Activated T-helper 17 cell treated with anti-CD3 and anti-CD28 coated beads, Interleukin-2, amount 50 U/mL, for 72 hours (primary cell): ENCODE measurements around the gene XPR1. TPM values are rescaled to one million over a fixed set of nuclear protein-coding genes. Genes with fewer than 3 reads are reported as not detected.

ENCODE experiments used
- ATAC-seq: fragments of 150-1000 bp; cut with Tn5 transposase; replicated peaks from 2 replicates; pipeline ENCODE4 v1.10.0; 2021; ENCODE audit warnings: mild to moderate bottlenecking, moderate library complexity
- H3K27ac Mint-ChIP-seq: one replicate; pipeline ENCODE4 v1.8.0; 2022; ENCODE audit warnings: mixed read lengths
- H3K27me3 Mint-ChIP-seq: one replicate; pipeline ENCODE4 v1.8.0; 2022; ENCODE audit warnings: mixed read lengths
- H3K36me3 Mint-ChIP-seq: one replicate; pipeline ENCODE4 v1.8.0; 2022; ENCODE audit warnings: low read depth, mild to moderate bottlenecking, mixed read lengths
- H3K4me1 Mint-ChIP-seq: one replicate; pipeline ENCODE4 v1.8.0; 2022; ENCODE audit warnings: mixed read lengths
- H3K4me3 Mint-ChIP-seq: one replicate; pipeline ENCODE4 v1.8.0; 2022; ENCODE audit warnings: mild to moderate bottlenecking, mixed read lengths
- H3K9me3 Mint-ChIP-seq: one replicate; pipeline ENCODE4 v1.8.0; 2022; ENCODE audit warnings: mixed read lengths
- total RNA-seq, 2 donors: library from RNA; stranded (reverse); gene quantifications; one replicate each; pipeline ENCODE4 v1.2.3, GENCODE V29; 2022

Gene XPR1
- total RNA-seq, 2 donors from 2014 or later = 16.4 to 25.4 TPM

- Mint-ChIP-seq H3K27me3 (peaks cover 18% of the 10 kb centered on the region), H3K4me3 (no peak overlapping the region), H3K27ac (no peak overlapping the region), H3K36me3 (no peaks in the 10 kb centered on the region), H3K4me1 (no peaks in the 10 kb centered on the region), H3K9me3 (no peaks in the 10 kb centered on the region)
- no peak for ATAC-seq
Observed at GRCh38 chr1:180626711-180627110, 5.1 kb upstream of the XPR1 start.

DNA sequence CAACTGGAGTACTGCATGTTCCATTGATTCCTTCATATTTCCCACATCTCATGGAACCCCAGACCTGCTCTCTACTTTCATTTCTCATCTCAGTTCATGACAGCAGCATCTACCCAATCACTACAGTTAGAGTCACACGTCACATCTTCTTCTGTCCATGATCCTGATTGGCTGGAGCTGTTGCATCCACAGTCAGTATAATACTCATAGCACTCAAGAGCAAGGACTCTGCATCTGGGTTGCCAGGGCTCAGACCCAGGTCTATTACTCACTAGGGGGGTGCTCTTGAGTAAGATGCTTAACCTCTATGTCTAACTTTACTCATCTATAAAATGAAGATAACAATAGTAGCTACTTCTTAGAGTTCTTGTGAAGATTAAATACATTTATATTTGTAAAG lies 4.4 kb upstream of the XPR1 start:
- Mint-ChIP-seq H3K9me3 (no peaks in the 10 kb centered on the region), H3K27ac (no peak overlapping the region), H3K4me1 (no peaks in the 10 kb centered on the region), H3K36me3 (no peaks in the 10 kb centered on the region), H3K4me3 (no peak overlapping the region), H3K27me3 (peaks cover 18% of the 10 kb centered on the region)
- no peak for ATAC-seq

GRCh38 chr1:180628646-180629045 lies 3.2 kb upstream of the XPR1 start:
- ATAC-seq = no peak
- H3K36me3 Mint-ChIP-seq = no peaks in the 10 kb centered on the region
- H3K9me3 Mint-ChIP-seq = no peaks in the 10 kb centered on the region

GRCh38 chr1:180630408-180631193 lies 1.2 kb upstream of the XPR1 start:
- no peak overlapping the region for H3K4me3 Mint-ChIP-seq
- no peaks in the 10 kb centered on the region for H3K9me3 Mint-ChIP-seq
- H3K4me1 Mint-ChIP-seq = no peaks in the 10 kb centered on the region
- H3K36me3 Mint-ChIP-seq = no peaks in the 10 kb centered on the region
- no peak for ATAC-seq
- peaks cover 11% of the 10 kb centered on the region for H3K27me3 Mint-ChIP-seq
- peak overlapping the region; percentile 87 for H3K27ac Mint-ChIP-seq

More at GRCh38 chr1:180628646-180629045, 3.2 kb upstream of the XPR1 start:
- Mint-ChIP-seq H3K4me1 (no peaks in the 10 kb centered on the region), H3K27ac (no peak overlapping the region), H3K4me3 (no peak overlapping the region), H3K27me3 (peaks cover 15% of the 10 kb centered on the region)

DNA sequence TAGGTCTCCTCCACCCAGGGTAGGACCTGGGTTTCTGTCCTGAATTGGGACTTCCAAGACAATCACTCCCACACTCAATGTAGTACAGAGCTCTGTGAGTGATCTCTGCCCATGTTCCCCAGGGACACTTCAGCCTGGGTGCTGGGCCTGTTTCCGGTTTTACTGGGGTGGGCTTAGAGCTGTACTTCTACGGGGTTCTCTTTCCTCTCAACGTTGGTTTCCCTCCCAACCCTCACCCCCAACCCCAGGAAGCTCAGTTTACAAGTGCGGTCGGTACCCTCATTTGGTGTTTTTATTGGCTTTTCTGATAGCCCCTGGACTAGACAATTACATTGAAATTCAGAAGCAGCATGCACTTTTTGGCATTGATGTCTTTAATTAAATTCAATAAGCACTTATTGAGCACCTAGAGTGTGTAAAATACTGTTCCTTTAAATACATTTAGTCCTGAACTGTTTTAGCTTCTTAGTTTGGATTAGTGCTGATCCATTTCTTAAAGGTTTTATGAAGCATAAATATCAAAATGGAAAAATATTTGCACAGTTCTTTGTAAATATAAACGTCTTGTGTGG lies 542 bp upstream of the XPR1 start:
- no peaks in the 10 kb centered on the region for H3K9me3 Mint-ChIP-seq
- no peaks in the 10 kb centered on the region for H3K36me3 Mint-ChIP-seq
- no peak overlapping the region for H3K4me3 Mint-ChIP-seq
- peaks cover 6% of the 10 kb centered on the region for H3K27me3 Mint-ChIP-seq
- no peaks in the 10 kb centered on the region for H3K4me1 Mint-ChIP-seq
- peak overlapping the region; percentile 87 for H3K27ac Mint-ChIP-seq
- ATAC-seq = no peak

GRCh38 chr1:180632326-180633056 lies 669 bp downstream of the XPR1 start:
- H3K36me3 Mint-ChIP-seq = no peaks in the 10 kb centered on the region
- ATAC-seq = peak; percentile 56
- peaks cover under 1% of the 10 kb centered on the region for H3K27me3 Mint-ChIP-seq
- no peak overlapping the region for H3K4me3 Mint-ChIP-seq
- peak overlapping the region; percentile 87 for H3K27ac Mint-ChIP-seq
- no peaks in the 10 kb centered on the region for H3K9me3 Mint-ChIP-seq
- H3K4me1 Mint-ChIP-seq = no peaks in the 10 kb centered on the region

GRCh38 chr1:180633057-180634056 lies 1.5 kb downstream of the XPR1 start:
- Mint-ChIP-seq H3K27ac (no peak overlapping the region), H3K4me3 (no peak overlapping the region), H3K27me3 (no peaks in the 10 kb centered on the region), H3K9me3 (no peaks in the 10 kb centered on the region), H3K4me1 (no peaks in the 10 kb centered on the region), H3K36me3 (no peaks in the 10 kb centered on the region)
- ATAC-seq = no peak

GRCh38 chr1:180636138-180636537 lies 4.3 kb downstream of the XPR1 start:
- no peak overlapping the region for H3K4me3 Mint-ChIP-seq
- no peak for ATAC-seq
- H3K27me3 Mint-ChIP-seq = no peaks in the 10 kb centered on the region
- no peak overlapping the region for H3K27ac Mint-ChIP-seq
- no peaks in the 10 kb centered on the region for H3K36me3 Mint-ChIP-seq
- H3K4me1 Mint-ChIP-seq = peaks cover 5% of the 10 kb centered on the region
- no peaks in the 10 kb centered on the region for H3K9me3 Mint-ChIP-seq

GRCh38 chr1:180639871-180640270 lies 8.0 kb downstream of the XPR1 start:
- Mint-ChIP-seq H3K27ac (no peak overlapping the region), H3K36me3 (peaks cover 2% of the 10 kb centered on the region), H3K4me1 (peaks cover 10% of the 10 kb centered on the region), H3K4me3 (no peak overlapping the region), H3K27me3 (no peaks in the 10 kb centered on the region), H3K9me3 (no peaks in the 10 kb centered on the region)
- ATAC-seq = no peak

- no peak overlapping the region for H3K4me3 Mint-ChIP-seq
- H3K36me3 Mint-ChIP-seq = peaks cover 5% of the 10 kb centered on the region
- no peak overlapping the region for H3K27ac Mint-ChIP-seq
- no peaks in the 10 kb centered on the region for H3K9me3 Mint-ChIP-seq
- no peak for ATAC-seq
- H3K4me1 Mint-ChIP-seq = peaks cover 13% of the 10 kb centered on the region
- H3K27me3 Mint-ChIP-seq = no peaks in the 10 kb centered on the region
Observed at GRCh38 chr1:180640531-180640949, 8.7 kb downstream of the XPR1 start.

- Mint-ChIP-seq H3K27me3 (no peaks in the 10 kb centered on the region), H3K9me3 (no peaks in the 10 kb centered on the region), H3K4me3 (no peak overlapping the region), H3K36me3 (peaks cover 5% of the 10 kb centered on the region), H3K27ac (no peak overlapping the region), H3K4me1 (peaks cover 14% of the 10 kb centered on the region)
- no peak for ATAC-seq
Observed at GRCh38 chr1:180641662-180642061, 9.8 kb downstream of the XPR1 start.

- Mint-ChIP-seq H3K9me3 (no peaks in the 10 kb centered on the region), H3K36me3 (peaks cover 5% of the 10 kb centered on the region), H3K4me1 (peaks cover 14% of the 10 kb centered on the region), H3K4me3 (no peak overlapping the region), H3K27me3 (no peaks in the 10 kb centered on the region), H3K27ac (no peak overlapping the region)
- no peak for ATAC-seq
Observed at GRCh38 chr1:180642781-180643180, 11.0 kb downstream of the XPR1 start.

DNA sequence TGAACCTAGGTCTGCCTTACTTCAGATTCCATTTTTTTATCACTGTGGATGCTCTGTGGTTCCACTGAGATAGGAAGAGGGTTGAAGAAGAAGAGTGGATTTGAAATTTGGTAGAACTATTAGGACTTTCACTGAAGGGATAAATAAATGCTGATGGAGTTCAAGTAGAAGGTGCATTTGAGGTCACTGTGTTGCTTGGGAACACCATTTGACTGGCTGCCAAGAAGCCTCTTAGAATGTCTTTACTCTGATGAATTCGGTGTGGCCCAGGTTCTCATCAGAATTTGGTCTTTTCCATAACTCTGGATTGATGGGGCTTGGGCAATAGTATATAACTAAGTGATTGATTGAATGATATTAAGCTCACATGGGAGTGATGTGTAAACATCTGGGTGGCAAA lies 11.9 kb downstream of the XPR1 start:
- Mint-ChIP-seq H3K9me3 (no peaks in the 10 kb centered on the region), H3K4me1 (peaks cover 14% of the 10 kb centered on the region), H3K27me3 (no peaks in the 10 kb centered on the region), H3K36me3 (peaks cover 5% of the 10 kb centered on the region), H3K4me3 (no peak overlapping the region), H3K27ac (no peak overlapping the region)
- ATAC-seq = no peak
